ENCODE measurements around the gene FAM20C.

Gene FAM20C

DNA sequence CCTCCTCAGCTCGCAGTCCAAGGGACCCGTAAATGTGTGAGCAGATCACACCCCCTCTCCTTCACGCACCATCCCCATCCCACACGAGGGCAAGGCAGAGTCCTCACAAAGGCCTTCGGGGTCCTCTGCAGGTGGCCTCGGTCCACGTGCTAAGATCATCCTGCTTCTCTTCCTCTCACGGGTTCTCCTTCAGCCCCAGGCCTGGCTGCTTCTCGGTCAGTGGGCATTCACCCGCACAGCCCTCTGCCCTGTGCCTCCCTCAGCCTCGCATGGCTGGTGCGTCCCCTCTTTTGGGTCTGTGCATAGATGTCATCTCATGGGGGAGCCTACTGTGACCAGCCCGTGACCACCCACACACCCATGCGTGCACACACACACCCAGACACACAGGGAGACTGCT lies 80.3 kb downstream of the FAM20C start:
- no peak for DNase-seq (ENCODE audit: low spot score)

GRCh38 chr7:273327-273726 lies 81.0 kb downstream of the FAM20C start:
- no peak for DNase-seq (ENCODE audit: low spot score)

- DNase-seq (ENCODE audit: low spot score), result no peak
Observed at GRCh38 chr7:274266-274665, 81.9 kb downstream of the FAM20C start.

DNA sequence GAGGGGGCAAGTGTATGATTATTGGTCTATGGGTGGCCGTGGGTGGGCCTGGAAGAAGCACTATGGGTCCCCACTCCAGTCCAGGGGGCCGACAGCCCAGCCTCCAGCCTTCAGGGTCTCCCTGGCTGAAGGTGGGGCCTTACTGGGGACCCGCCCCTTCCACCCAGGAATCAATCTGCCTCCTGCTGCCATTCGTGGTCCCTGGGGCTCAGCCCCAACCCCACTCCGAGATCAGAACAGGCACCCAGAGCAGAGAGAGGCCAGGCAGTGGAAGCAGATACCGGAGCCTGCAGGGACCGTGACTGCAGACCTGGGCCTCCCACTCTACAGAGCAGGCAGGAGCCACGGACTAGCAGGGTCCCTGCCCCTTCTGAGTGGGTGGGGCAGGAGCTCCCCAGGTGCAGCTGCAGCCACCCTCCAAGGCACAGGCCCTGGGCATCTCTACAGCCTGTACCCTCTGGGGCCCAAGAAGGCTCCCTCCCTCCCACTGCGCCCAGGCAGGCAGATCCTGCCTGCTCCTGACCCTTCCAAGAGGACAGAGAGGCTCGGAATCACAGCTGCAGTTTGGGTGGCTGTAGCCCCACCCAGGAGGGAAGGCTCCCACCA lies 84.0 kb downstream of the FAM20C start:
- DNase-seq (ENCODE audit: low spot score), result no peak

GRCh38 chr7:277228-277627 lies 84.9 kb downstream of the FAM20C start:
- no peak for DNase-seq (ENCODE audit: low spot score)

DNA sequence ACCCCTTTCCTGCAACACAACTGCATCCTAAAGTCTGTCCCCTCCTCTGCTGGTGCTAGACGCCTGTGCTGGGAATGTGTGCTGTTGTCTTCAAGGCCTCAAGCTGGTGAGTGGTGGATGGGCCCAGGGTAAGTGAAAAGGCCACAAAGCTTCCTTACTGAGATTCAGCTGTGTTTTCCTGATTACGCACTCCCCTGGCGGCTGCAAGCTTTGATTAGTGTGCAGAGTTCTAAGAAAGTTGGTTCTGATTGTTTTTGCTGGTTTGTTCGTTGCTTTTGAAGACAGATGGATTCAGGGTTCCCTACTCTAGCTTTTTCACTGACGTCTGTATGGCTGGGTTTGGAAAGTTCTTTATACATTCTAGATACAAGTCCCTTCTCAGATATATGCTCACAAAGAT lies 85.7 kb downstream of the FAM20C start:
- no peak for DNase-seq (ENCODE audit: low spot score)

GRCh38 chr7:279821-280220 lies 87.5 kb downstream of the FAM20C start:
- no peak for DNase-seq (ENCODE audit: low spot score)

DNA sequence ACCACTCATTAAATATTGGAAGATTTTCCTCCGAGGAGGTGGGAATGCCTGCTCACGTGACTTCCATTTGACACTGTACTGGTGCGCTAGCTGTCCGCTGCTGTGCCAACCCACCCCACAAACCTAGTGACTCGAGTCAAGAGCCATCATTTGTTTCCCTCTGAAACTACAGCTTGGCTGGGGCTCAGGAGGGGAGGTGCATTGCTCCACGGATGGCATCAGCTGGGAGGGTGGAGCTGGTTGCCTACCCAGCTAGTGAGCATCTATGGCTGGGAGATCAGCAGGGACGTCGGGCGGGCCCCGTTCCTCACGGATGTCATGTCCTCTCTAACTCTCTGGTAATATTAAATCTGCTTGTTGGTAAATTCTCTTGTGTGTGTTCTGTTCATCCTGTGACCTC lies 88.1 kb downstream of the FAM20C start:
- DNase-seq (ENCODE audit: low spot score), result no peak

- no peak for DNase-seq (ENCODE audit: low spot score)
Observed at GRCh38 chr7:281637-282036, 89.3 kb downstream of the FAM20C start.

GRCh38 chr7:282621-283020 lies 90.2 kb downstream of the FAM20C start:
- DNase-seq (ENCODE audit: low spot score), result no peak

GRCh38 chr7:284762-285722 lies 92.7 kb downstream of the FAM20C start:
- DNase-seq (ENCODE audit: low spot score), result no peak

- DNase-seq (ENCODE audit: low spot score), result no peak
Observed at GRCh38 chr7:285731-286130, 93.4 kb downstream of the FAM20C start.

- no peak for DNase-seq (ENCODE audit: low spot score)
Observed at GRCh38 chr7:286266-286665, 93.9 kb downstream of the FAM20C start.

GRCh38 chr7:288671-289101 lies 96.3 kb downstream of the FAM20C start:
- no peak for DNase-seq (ENCODE audit: low spot score)

- no peak for DNase-seq (ENCODE audit: low spot score)
Observed at GRCh38 chr7:289209-289755, 96.9 kb downstream of the FAM20C start.

GRCh38 chr7:289756-290553 lies 97.6 kb downstream of the FAM20C start, which contains the start of gene FOXL3:
Gene FOXL3 (plus strand): TSS chr7:290170. CDS start chr7:290170, 0 bp downstream.
- DNase-seq (ENCODE audit: low spot score), result no peak

DNA sequence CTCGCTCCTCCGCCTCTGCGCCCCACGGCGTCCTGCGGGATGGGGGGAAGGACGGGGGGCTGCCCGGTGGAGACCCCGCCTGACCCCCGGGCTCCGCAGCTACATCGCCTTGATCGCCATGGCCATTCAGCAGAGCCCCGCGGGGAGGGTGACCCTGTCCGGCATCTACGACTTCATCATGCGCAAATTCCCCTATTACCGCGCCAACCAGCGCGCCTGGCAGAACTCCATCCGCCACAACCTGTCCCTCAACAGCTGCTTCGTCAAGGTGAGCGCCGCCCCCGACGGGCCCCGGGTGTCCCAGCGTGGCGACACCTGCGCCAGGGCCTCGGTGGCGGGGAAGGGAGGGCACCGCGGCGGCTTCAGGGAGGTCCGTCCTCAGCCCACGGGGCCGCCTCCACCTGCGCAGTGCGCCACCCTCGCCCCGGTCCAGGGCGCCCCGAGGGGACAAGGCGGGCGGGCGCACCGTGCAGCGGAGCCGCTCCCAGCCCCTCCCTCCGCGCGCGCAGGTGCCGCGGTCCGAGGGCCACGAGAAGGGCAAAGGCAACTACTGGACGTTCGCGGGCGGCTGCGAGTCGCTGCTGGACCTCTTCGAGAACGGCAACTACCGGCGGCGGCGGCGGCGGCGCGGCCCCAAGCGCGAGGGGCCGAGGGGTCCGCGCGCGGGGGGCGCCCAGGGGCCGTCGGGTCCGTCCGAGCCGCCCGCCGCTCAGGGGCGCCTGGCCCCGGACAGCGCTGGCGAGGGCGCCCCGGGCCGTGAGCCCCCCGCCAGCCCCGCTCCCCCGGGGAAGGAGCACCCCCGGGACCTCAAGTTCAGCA lies 98.4 kb downstream of the FAM20C start:
- DNase-seq (ENCODE audit: low spot score), result no peak

- no peak for DNase-seq (ENCODE audit: low spot score)
Observed at GRCh38 chr7:291373-292092, 99.2 kb downstream of the FAM20C start.

DNA sequence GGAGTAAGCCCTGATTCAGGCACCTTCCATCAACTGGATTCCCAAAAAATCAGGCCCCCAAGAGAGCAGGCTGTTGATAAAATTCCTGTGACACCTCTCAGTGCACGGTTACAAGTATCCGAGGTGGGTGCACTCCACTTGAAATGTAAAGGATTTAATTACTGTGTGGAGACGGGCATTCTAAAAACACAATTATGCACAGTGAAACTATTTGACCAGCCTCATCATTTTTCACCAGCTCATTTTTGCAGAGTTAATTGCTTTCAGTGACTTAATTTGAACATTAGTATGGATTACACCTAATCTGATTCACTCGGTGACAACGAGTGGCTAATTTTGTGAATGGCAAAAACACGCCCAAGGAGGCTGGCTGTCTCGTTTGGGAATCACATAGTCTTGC lies 99.9 kb downstream of the FAM20C start:
- no peak for DNase-seq (ENCODE audit: low spot score)

DNA sequence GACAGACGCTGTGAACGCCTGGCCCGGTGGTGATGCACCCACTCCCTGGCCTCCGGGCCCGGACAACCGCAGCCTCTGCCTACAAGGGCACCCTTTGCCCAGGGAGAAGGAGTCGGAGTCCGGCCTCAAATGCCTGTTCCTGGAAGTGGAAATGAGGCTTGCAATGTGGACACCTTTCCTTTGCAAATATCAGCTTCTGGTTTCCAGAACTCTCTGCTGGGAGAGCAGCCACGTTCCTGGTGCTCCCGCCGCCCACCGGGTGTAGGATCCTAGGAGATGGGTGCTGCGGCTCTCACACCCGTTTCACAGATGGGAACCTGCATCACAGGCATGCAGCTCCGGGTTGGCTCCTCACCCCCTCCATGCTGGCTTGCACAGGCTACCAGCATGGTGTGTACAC lies 100.5 kb downstream of the FAM20C start:
- DNase-seq (ENCODE audit: low spot score), result no peak
